Neural cell (in vitro differentiated cells): Measurements from ENCODE around the gene CPT2.

Source experiments
- CTCF ChIP-seq: fragments of 450-650 bp; IDR thresholded peaks from 2 replicates; pipeline ENCODE4 v1.5.1; 2014; ENCODE audit warnings: antibody characterized with exemption, mild to moderate bottlenecking, moderate library complexity; ENCODE audit not compliant: poor library complexity, severe bottlenecking
- EP300 ChIP-seq: fragments of 450-650 bp; conservative IDR thresholded peaks from 2 replicates; pipeline ENCODE4 v1.6.1; 2014; ENCODE audit warnings: antibody characterized with exemption, mild to moderate bottlenecking, moderate library complexity; ENCODE audit not compliant: poor library complexity, severe bottlenecking

- TF ChIP-seq CTCF (no peak), EP300 (no peak)
Observed at GRCh38 chr1:53172426-53173128, 24.0 kb upstream of the CPT2 start.
